AG04449 (cell line): ENCODE data around the gene ARID1A.
A peak's percentile ranks its signal among the peaks of the same experiment; 100 is the strongest.

Source experiments
- CTCF ChIA-PET: fragments of 350-600 bp; formaldehyde crosslinking; extraction: SDS; loops from one replicate; lab custom pipeline; 2021; ENCODE audit warnings: antibody characterized with exemption; lab: Yijun Ruan, JAX
- POLR2A ChIA-PET: fragments of 400-600, 350-600 bp; formaldehyde crosslinking; extraction: SDS; loops from one replicate; lab custom pipeline; 2020; ENCODE audit warnings: antibody characterized with exemption, inconsistent platforms; lab: Yijun Ruan, JAX
- DNase-seq: peaks from one replicate; pipeline ENCODE4 v3.0.0-alpha.2; 2010; ENCODE audit warnings: low read depth, low spot score
- H3K4me3 ChIP-seq: 2 replicates; pipeline ENCODE4 v1.5.1; 2011; ENCODE audit warnings: low read depth, mild to moderate bottlenecking, control low read depth, low read length
- TF ChIP-seq, protein P1 (sequence below): IDR thresholded peaks from one replicate; pipeline ENCODE4 v1.5.1; 2011; ENCODE audit warnings: mild to moderate bottlenecking, moderate library complexity, low read length, control low read depth, inconsistent platforms; ENCODE audit not compliant: insufficient read depth; ENCODE audit errors: missing control alignments

The ARID1A gene

GRCh38 chr1:26754086-26754874, 58.5 kb downstream of the ARID1A start:
- no peak overlapping the region for H3K4me3 ChIP-seq
- POLR2A ChIA-PET = no interaction called here
- no peak for DNase-seq
- TF ChIP-seq, protein P1, sequence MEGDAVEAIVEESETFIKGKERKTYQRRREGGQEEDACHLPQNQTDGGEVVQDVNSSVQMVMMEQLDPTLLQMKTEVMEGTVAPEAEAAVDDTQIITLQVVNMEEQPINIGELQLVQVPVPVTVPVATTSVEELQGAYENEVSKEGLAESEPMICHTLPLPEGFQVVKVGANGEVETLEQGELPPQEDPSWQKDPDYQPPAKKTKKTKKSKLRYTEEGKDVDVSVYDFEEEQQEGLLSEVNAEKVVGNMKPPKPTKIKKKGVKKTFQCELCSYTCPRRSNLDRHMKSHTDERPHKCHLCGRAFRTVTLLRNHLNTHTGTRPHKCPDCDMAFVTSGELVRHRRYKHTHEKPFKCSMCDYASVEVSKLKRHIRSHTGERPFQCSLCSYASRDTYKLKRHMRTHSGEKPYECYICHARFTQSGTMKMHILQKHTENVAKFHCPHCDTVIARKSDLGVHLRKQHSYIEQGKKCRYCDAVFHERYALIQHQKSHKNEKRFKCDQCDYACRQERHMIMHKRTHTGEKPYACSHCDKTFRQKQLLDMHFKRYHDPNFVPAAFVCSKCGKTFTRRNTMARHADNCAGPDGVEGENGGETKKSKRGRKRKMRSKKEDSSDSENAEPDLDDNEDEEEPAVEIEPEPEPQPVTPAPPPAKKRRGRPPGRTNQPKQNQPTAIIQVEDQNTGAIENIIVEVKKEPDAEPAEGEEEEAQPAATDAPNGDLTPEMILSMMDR = no peak
- CTCF ChIA-PET = interaction anchor here (0.7 to 2.1 kb wide), 3 partner anchors 9 to 152 kb away, joined by 3 to 9 read pairs (median 3); no protein-coding TSS in a partner anchor

GRCh38 chr1:26758358-26758757, 62.5 kb downstream of the ARID1A start:
- DNase-seq = no peak
- ChIA-PET CTCF (interaction anchor here (1.4 to 1.6 kb wide), 2 partner anchors 12 to 30 kb away, joined by 5 to 6 read pairs; no protein-coding TSS in a partner anchor), POLR2A (interaction anchor here (1.5 kb wide), 1 partner anchor 13 kb away, joined by 3 read pairs; no protein-coding TSS in a partner anchor)
- no peak overlapping the region for H3K4me3 ChIP-seq
- TF ChIP-seq, protein P1 = no peak

GRCh38 chr1:26759531-26759930, 63.7 kb downstream of the ARID1A start:
- CTCF ChIA-PET = interaction anchor here (0.7 to 1.6 kb wide), 2 partner anchors 13 to 158 kb away, joined by 3 to 6 read pairs; no protein-coding TSS in a partner anchor
- H3K4me3 ChIP-seq = no peak overlapping the region
- TF ChIP-seq, protein P1 = no peak
- POLR2A ChIA-PET = interaction anchor here (1.5 kb wide), 1 partner anchor 12 kb away, joined by 3 read pairs; no protein-coding TSS in a partner anchor
- DNase-seq = no peak

GRCh38 chr1:26761217-26761616, 65.4 kb downstream of the ARID1A start:
- DNase-seq = no peak
- H3K4me3 ChIP-seq = no peak overlapping the region
- CTCF ChIA-PET = interaction anchor here (1.3 to 2.0 kb wide), 4 partner anchors 15 to 159 kb away, joined by 4 to 8 read pairs (median 4); no protein-coding TSS in a partner anchor
- TF ChIP-seq, protein P1 = peak; percentile 9
- POLR2A ChIA-PET = no interaction called here

DNA sequence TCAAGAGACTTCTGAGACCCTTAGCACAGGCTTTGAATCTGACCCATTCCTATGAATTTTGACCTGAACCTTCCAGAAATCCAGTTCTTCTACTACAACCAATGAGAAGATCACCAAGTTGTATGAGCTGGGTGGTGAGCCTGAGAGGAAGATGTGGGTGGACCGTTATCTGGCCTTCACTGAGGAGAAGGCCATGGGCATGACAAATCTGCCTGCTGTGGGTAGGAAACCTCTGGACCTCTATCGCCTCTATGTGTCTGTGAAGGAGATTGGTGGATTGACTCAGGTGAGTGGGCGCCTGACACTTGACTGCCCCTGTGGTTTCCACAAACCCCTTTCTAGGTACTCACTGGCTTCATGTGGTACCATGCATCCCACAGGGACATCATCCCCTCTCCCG, 71.9 kb downstream of the ARID1A start:
- ChIA-PET POLR2A (no interaction called here), CTCF (interaction anchor here (1.5 kb wide), 2 partner anchors 21 to 166 kb away, joined by 3 to 6 read pairs; no protein-coding TSS in a partner anchor)
- TF ChIP-seq, protein P1 = no peak
- DNase-seq = no peak
- no peak overlapping the region for H3K4me3 ChIP-seq

GRCh38 chr1:26768755-26769154, 72.9 kb downstream of the ARID1A start:
- TF ChIP-seq, protein P1 = no peak

More at GRCh38 chr1:26768755-26769154, 72.9 kb downstream of the ARID1A start:
- CTCF ChIA-PET = interaction anchor here (1.2 kb wide), 1 partner anchor 22 kb away, joined by 4 read pairs; no protein-coding TSS in a partner anchor
- no peak overlapping the region for H3K4me3 ChIP-seq
- POLR2A ChIA-PET = no interaction called here
- DNase-seq = no peak
